Measurements from ENCODE around the gene ZNF598. TPM values are rescaled to one million over a fixed set of nuclear protein-coding genes. Genes with fewer than 3 reads are reported as not detected.

Gene ZNF598
- polyA plus RNA-seq, 1 donor = 32.1 TPM

DNA sequence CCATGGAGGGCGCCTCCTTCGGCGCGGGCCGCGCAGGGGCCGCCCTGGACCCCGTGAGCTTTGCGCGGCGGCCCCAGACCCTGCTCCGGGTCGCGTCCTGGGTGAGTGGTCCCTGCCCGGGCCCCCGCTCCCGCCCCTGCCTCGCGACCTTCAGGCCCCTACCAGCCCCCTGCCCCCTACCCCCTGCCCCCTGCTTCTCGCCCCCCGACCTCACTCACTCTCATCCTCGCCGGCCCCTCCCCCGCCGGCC is 19.6 kb downstream of the ZNF598 start:
- DNase-seq = no peak

DNA sequence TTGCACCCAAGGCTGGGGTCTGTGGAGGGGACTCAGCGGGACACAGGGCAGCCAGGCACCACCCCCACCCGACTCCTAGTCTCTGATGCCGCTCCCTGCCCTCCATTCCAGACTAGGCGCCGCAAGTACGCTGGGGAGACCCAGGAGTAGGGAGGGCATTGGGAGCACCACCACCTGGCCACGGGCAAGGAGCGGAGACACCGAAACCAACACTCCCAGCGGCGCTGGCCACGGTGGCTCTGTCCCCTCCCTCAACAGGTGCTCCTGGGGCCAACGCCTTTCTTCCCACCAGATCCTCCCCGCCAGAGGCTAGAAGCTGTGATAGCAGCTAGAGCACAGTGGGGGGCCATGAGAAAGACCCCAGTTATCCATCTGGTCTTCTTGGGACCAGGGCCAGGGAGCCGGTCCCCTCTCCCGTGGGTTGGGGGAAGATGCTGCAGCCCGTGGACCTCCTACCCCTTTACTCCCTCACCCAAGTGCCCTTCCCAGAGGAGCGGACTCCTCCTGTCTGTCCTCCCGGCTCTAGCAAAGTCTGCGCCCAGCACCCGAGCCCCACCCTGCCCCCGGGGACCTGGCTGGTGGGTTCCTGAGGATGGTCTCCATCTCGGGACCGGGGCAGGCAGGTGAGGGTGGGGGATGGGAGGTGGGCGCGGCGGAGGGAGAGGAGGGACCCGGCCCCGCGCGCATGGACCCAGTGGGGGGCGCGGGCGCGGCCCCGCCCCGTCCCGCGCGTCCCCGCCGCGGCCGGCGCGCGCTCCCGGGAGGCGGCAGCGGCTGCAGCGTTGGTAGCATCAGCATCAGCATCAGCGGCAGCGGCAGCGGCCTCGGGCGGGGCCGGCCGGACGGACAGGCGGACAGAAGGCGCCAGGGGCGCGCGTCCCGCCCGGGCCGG is 20.2 kb downstream of the ZNF598 start, which contains the start of gene SYNGR3:
Gene SYNGR3 (plus strand): TSS at position 762 of the 892 bp plus-strand sequence. CDS start 133 bp downstream, outside the sequence.
- no peak for DNase-seq

DNA sequence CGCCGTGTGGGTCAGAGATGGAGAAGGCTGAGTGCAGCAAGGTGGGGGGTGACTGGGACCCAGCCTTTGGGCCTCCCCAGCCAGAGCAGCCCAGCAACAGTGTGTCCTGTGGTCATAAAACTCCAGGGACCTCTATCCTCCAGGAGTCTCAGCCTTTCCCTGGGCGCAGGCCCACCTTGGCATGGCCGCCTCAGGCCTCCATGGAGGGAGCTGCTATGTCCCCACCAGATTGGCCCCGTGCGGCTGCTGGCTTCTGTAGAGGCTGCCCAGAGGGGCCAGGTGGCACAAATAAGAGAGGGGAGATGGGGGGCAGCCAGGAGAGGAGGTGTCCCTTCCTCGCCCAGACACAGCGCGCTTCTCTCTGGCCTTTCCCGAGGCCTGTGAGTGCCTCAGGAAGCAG is 22.4 kb downstream of the ZNF598 start:
- no peak for DNase-seq

DNA sequence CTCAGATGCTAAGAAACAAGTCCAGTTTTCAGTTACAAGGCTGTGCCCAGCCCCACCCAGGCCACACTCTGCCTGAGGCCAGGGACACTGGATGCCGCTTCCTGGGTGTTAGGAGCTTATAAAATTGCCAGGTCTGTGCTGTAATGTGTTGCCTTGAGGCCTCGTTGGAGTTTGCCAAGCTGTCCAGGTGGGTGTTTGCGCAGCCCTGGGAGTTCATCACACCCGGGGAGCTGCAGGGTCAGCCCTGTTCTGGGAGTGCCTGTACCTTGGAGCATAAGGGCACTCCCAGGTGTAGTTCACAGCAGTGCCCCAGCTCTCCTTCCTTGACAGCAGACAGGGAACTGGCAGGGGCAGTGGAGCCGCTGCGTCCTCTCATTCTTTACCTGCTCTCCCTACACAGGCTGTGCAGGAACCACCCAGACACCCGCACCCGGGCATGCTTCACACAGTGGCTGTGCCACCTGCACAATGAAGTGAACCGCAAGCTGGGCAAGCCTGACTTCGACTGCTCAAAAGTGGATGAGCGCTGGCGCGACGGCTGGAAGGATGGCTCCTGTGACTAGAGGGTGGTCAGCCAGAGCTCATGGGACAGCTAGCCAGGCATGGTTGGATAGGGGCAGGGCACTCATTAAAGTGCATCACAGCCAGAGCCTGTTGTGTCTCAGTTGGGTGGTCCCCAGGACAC is 24.0 kb downstream of the ZNF598 start:
- no peak for DNase-seq

DNA sequence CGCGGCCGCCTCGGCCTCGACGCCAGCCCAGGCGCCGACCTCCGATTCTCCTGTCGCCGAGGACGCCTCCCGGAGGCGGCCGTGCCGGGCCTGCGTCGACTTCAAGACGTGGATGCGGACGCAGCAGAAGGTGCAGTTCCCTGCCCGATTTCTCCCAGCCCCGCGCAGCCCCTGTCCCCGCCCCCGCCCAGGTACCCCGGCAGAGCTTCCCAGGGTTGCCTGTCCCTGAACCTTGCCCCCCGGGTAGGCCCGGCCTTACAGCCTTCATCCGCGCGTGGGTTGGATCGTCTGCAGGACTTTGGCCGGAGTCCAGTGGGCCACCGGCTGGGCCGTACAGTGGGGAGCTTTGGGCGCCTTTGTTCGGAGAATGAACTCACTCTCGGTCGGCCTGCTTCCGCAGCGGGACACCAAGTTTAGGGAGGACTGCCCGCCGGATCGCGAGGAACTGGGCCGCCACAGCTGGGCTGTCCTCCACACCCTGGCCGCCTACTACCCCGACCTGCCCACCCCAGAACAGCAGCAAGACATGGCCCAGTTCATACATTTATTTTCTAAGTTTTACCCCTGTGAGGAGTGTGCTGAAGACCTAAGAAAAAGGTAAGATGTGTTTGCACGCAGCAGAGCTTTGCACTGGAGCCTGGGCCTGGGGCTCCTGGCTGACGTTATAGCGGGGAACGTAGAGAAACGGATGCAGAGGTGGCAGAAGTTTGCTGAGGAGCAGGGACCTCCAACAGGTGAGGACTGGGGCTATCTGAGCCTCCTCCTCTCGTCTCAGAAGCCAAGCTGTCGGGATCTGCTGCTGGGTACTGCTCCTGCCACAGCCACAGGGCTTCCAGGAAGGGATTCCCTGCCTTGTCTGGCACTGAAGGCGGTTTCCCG is 25.0 kb downstream of the ZNF598 start:
- DNase-seq = no peak

DNA sequence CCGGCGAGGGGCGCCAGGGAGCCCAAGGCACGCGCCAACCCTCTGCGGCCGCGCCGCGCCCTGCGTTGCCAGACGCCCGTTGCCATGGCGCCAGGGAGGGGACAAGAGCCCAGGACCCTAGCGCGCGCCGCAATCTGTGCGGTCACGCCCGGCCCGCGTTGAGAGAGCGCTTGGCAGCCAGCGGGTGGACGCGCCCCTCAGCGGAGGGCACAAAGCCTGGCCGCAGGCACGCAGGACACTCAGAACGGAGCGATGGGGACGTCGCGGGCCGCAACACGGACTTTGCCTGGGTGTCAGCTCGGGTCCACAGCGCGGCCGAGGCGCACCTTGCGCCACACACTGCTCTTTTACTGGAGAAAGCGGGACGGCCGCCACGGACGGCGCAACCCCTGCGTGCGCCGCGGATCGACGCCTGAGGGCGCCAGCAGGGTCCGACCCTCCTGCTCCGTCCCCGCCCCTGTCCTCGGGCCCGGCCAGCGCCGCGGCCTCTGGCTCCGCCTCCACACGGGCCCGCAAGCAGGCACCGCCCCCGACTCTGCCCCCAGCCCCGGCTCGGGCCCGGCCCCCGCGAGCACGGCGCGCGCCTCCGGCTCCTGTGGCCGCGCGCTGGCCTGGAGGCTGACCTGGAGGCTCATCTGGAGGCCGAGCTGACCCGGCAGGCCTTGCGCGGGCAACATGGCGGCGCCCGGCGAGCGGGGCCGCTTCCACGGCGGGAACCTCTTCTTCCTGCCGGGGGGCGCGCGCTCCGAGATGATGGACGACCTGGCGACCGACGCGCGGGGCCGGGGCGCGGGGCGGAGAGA is 25.9 kb downstream of the ZNF598 start, which contains the start of gene GFER:
Gene GFER (plus strand): TSS at position 650 of the 803 bp plus-strand sequence. CDS start 26 bp downstream, at position 676.
- DNase-seq = peak; percentile 94

DNA sequence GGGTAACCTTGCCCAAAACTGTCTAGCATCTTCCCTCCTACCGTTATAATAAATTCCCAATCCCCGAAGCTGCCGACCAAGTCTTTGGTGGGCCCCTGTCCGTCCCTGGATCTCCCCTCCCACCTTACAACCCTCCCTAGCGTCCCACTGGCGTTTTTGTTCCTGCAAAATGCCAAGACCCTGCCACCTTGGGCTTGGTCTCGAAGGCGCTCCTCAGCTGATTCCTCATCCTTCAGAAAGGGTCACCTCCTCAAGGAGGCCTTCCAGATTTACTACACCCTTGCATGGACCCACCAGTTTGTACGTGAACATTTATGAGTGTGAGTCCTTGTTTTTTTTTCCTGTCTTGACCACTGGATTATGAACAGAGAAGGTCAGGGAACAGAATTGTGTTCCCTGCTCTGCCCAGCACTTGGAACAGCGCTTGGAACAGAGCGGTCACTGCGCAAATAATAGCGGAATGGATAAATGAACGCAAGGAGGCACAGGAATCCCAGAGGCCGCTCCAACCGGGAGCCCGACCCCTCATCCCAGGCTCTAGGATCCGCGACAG is 26.6 kb downstream of the ZNF598 start:
- DNase-seq = no peak

DNA sequence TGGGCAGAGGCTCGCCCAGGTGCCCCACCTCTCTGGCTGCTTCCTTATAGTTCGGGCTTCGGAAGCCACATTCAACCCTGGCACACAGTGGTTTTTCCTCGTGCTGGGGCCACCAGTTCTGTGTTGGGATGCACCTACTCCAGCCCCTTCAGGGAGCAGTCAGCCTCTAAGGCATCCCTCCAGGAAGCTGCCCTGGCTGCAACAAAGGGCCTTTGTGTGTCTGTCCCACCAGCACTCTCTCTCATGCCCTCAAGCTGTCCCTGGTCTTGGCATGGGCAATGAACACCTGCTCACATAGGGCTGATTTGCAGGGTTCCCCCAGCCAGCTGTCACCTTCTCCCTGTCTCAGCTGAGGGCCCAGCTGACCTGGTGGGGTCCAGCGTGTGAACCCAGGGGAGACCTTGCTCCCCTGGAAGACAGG is 27.6 kb downstream of the ZNF598 start:
- DNase-seq = no peak

DNA sequence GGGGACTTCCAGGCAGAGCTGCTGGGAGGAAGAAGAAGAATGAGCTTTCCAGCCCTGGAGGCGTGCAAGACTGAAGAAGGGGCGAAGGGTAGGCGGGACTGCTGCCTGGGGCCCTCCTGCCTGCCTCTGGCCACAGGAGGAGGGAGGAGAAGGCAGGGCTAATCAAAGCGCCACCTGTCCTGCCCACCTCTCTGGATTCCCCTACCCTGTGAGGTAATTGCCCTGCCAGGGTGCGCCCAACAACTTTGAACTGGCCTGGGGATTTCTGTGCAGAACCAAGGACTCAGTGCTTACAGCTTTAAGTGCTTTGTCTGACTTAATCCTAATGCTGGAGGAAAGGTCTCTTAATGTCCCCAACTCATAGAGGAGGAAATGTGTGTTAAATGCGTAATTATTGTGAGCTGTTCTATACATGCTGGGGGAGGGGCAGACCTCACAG is 28.2 kb downstream of the ZNF598 start, which contains the start of gene NOXO1:
Gene NOXO1 (minus strand): TSS at position 72 of the 439 bp plus-strand sequence. CDS start 290 bp downstream, outside the sequence.
- no peak for DNase-seq

DNA sequence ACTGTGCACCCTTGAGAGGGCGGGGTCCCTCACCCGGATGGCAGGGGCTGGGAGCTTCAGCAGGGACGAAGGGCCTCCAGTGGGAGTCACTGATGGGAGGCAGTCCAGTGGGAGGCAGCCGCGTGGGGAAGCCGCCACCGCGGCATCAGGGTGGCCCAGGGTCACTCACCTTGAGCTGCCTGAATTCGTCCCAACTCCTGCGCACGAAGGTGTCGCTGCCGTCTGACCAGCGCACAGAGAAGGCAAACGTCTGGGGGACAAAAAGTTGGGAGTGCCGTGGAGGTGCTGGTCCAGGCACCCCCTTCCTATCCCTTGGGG is 28.9 kb downstream of the ZNF598 start:
- no peak for DNase-seq

DNA sequence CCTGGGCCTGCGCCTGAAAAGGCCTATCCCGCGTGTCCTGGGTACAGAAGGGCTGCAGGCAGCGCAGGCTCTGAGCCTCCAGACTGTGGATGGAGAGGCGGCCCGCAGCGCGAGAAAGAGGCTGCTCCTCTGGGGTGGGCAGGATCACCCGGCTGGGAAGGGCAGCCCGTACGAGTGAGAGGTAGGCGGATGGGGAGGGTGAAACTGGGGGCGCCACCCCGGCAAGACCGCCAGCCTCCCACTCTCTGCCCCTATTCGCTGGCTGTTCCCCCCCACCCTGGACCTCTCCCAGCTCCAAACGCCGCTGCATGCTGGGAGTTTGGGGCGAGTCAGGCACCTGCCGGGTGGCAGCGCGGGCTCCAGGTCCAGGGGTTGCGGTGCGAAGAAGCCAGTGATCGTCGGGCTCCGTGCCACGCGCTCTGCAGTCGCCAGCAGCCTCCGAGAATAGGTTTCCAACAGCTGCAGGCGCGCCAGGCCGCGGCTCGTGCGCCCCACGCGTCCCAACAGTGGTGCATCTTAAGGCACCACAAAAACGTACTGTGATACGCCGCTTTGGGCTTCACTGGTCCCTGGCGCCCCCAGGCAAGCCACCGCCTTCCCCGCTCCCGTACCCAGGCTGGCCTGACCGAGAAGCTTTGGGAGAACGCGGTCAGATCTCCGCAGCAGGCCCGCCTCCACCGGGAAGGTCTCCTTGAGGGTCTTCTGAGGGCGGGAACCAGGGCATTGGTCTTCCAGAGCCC is 29.4 kb downstream of the ZNF598 start:
- no peak for DNase-seq

DNA sequence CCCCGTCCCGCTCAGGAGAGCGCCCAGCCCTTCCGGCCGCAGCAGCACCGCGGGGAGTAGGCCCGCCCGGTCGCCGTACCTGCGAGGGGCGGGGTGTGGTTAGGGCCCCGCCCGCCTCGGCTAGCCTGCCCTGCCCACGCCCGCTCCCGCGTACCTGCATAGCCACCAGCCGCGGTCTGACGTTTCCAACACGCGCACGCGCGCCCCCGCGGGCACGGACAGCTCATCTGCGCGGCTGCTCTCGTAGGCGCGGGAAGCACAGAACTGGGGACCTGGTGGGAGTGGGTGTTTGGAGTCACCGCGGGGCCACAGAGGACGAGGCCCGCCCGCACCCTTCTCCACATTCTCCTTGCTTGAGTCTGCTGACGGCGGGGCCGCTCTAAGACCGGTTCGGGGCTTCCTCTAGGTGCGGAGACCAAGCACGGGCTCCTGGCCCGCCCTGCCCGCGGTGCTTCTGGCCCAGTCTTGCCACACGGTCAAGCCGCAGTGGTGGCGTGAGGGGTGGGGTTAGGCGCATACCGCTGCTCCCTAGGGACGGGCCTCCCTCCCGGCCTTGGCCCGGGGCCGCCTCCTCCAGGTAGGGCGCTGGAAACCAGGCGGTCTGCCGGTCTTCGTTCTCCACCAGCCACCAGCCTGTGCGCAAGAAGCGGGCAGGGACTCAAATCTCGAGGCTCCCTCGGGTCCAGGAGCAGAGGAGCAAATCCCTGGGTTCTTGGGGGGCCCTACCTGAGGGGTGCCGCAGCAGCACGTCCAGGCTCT is 30.2 kb downstream of the ZNF598 start:
- no peak for DNase-seq

DNA sequence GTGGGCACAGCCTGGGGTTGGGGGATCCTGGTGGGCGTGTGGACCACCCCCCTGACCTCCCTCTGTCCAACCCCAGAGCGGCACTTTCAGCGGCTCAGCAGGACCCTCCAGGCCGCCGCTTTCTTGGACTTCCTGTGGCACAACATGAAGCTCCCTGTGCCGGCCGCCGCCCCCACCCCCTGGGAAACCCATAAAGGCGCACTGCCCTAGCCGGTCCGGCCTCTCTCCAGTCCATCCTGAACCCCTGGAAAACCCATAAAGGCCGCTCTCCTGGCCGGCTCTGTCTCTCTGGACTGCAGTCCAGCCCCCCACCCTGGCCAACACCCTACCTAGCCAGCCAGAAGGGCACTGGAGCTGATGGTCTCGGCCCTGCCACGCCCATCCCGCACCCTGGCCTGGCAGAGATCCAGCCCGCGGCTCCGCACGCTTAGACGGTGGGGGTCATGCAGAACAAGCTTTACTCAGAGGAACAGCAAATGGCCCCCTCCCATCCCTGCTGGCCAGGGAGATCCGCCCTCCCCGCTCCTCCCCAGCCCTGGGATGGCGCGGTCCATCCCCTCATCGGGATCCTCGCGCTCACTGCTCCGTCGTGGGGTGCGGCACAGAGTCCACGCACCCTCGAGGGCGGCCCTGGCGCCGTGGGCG is 31.0 kb downstream of the ZNF598 start:
- no peak for DNase-seq

DNA sequence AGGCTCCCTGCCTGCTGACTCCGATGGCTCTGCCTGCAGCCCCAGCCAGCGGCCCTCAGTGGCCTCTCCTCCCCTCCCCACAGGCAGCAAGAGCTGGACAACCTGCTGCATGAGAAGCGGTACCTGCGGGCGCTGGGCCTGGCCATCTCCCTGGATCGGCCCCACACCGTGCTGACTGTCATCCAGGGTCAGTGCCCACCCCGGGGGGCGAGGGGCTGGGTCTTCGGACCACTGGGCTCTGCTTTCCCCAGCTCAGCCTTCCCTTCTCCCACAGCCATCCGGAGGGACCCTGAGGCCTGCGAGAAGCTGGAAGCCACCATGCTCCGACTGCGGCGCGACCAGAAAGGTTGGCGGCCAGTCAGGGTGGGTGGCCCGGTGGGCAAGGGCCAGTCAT is 31.7 kb downstream of the ZNF598 start:
- no peak for DNase-seq

DNA sequence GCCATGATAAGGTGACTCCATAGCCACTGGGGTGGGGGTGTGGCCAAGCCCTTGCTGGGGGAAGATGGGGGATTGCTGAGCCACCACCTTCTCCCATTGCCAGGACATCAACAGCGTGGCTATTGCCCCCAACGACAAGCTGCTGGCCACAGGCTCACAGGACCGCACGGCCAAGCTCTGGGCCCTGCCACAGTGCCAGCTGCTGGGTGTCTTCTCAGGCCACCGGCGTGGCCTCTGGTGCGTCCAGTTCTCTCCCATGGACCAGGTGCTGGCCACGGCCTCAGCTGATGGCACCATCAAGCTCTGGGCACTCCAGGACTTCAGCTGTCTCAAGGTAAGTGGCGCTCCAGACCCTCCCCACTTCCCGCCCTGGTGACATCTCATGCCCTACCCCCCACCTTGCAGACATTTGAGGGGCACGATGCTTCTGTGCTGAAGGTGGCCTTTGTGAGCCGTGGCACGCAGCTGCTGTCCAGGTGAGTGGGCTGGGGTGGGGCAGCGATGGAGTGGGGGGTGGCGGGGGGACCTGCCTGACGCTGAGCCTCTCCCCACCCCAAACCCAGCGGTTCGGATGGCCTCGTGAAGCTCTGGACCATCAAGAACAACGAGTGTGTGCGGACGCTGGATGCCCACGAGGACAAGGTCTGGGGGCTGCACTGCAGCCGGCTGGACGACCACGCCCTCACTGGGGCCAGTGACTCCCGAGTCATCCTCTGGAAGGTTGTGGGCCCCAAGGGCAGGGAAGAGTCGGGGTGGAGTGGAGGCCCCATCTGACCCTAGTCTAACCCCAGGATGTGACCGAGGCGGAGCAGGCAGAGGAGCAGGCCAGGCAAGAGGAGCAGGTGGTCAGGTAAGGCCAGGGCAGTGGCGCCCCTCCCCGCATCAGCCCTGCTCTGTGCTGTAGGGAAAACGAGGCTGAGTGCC is 32.4 kb downstream of the ZNF598 start:
- DNase-seq = no peak

DNA sequence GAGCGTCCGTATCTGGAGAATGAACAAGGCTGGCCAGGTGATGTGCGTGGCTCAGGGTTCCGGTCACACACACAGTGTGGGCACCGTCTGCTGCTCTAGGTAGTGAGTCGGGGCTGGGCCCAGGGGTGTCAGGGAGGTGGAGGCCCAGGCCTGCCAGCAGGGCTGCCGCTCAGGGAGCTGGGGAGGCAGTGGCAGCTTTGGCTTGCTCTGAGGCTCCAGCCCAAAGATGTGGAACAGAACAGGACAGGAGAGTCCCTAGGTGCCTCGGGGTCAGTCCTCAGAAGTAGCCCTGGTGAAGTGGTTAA is 33.5 kb downstream of the ZNF598 start:
- no peak for DNase-seq

DNA sequence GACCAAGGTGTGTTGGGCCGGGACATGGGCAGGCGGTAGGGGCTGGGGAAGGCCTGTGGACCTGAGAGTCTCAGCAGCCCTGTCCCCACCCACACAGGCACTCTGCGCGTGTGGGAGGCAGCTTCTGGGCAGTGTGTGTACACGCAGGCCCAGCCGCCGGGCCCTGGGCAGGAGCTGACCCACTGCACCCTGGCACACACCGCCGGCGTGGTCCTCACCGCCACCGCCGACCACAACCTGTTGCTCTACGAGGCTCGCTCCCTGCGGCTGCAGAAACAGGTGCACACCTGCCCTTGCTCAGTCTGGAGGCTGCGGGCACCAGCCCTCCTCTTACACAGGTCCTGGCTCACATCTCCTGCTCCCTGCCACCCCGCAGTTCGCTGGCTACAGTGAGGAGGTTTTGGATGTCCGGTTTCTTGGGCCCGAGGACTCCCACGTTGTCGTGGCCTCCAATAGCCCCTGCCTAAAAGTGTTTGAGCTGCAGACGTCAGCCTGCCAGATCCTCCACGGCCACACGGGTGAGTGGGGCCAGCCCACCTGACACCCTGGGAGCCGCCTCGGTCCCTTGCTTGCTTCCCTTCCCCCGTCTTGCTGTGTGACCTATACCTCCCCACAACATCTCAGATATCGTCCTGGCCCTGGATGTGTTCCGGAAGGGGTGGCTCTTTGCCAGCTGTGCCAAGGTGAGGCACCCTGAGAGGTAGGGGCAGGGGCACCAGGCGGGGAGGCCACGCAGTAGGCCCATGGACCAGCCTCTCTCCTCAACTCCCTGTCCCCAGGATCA is 34.0 kb downstream of the ZNF598 start:
- no peak for DNase-seq

All from hindlimb muscle (tissue), 1 donor.